Eye (tissue), 1 donor: ENCODE data around the gene TTLL11.
"Not testable (repeated sequence)": the region's sequence is repeated elsewhere in the genome, so short reads cannot be mapped to it uniquely, and the experiment has no call there.

Experiments used
- DNase-seq: peaks from one replicate; pipeline ENCODE4 v3.0.0-alpha.2; 2015

TTLL11 gene

DNA sequence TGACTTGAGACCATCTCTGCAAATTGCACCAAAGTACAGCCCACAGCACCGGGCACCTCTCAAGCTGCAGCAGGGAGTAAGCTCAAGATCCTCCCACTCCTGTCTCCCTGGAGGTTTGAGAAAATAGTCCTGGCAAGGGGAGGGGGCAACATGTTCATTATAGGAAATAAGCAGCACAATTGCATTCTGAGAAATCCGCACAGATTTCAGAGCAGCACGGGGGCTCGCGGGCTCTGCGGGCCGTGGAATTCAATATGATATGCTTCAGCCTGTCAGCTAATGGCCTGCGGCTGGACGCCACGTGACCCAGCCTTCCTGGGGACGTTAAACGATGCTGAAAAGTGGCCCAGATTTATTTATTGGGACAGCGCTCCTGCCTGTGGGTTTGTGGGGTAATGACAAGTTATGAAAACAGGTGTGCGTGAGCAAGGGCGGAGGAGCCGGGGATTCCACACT lies 285.3 kb downstream of the TTLL11 start:
- peak; percentile 82 for DNase-seq

DNA sequence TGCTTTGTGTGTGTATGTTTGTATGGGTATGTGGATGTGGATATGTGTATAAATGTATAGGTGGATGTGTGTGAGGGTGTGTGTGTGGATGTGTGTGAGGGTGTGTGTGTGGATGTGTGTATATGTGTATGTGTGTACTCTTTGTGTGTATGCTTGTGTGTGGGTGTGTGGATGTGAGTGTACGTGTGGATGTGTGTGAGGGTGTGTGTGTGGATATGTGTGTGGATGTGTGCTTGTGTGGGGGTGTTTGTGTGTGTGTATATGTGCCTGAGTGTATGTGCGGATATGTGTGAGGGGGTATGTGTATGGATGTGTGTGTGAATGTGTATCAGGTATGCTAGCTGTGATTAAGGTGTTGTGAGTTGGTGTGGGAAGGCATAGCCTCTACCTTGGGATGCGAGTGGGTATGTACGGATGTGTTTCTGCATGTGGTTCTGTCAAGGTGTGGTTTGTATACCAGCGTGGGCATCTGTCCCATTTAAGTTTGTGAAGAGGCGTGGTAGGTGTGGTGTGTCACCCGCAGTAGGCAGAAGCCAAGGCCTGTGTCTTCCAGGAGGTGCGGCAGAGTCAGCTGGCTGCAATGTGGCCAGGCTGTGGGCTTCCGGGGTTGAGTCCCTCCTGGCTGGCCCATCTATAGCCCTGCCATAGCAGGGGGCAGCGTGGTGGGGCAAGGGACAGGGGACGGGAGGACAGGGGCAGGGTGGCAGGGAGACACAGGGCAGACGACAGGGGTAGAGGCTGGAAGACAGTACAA lies 285.9 kb downstream of the TTLL11 start:
- DNase-seq = no peak

DNA sequence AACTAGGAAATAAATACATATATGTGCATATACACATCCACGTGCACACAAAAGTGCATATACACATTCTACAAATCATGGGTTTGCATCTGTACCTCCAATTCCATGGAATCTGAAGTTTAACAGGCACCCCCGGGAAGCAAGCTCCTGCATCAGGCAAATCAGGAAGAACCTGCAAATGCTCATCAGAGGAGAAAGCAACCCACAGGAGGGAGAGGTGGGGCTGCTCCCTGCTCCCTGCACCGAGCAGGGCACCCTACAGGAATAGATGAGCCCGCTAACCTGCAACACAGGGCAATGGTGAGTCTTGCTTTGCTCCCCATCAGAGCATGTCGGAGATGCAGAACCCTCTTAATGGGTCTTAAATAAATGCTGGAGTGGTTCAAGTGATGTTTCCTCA lies 290.4 kb downstream of the TTLL11 start:
- no peak for DNase-seq

DNA sequence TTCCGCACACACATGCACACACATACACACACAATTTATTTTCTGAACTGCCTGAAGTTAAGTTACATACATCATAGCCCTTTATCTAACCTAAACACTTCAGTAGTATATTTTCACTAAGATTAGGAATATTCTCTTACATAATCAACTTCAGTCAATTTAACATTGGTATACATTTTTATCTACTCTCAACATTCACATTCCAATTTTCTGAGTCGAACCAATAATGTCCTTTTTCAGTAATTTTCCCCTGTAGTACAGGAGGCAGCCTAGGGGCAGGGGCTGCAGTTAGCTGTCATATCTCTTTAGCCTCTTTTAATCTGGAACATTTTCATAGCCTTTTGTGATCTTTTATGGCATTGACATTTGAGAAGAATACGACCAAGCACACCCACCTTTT lies 291.5 kb downstream of the TTLL11 start:
- DNase-seq = no peak

DNA sequence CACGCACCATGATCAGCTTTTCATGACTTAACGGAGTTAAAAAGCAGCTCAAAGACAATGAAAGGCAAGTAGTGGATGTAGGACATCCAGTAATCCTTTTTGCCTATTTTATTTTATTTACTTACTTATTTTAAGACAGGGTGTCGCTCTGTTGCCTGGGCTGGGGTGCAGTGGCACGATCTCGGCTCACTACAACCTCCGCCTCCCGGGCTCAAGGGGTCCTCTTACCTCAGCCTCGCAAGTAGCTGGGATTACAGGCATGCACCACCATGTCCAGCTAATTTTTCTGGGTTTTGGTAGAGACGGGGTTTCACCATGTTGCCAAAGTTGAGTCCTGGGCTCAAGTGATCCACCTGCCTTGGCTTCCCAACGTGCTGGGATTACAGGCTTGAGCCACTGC lies 292.7 kb downstream of the TTLL11 start:
- no peak for DNase-seq

DNA sequence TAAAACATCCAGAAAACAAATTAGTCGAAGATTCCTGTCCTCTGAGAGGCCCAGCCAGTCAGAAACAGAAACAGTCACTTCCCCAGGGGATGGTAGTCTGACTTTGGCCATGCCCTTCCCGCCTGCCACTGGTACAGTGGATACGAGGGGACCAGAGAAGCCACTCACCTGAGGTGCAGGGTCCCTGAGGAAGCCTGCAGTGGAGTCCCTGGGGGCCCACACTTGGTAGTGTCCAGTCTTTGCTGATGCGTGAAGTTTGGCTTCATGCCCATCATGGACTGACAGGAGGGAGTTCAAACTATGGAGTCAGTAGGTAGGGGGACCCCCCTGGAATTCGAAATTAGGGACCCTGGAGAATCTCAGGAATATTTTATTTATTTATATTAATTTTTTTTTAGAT lies 294.2 kb downstream of the TTLL11 start:
- DNase-seq = no peak

DNA sequence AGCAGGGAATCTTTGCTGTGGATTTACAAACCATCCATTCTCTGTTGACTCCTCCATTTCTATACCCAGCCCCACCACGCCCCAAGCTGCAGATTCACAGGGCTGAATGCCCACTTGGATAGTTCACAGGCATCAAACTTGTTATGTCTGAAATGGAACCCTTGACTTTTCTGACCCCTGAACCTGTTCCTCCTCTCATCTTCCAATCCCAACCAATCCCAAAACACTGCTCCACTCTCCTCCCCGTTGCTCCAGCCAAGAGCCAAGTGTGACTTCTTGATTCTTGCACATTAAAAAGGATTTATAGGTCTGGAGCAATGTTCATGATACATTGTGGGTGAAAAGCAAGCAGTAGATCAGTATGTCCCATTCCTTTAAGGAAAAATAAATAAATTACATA lies 296.0 kb downstream of the TTLL11 start:
- no peak for DNase-seq

DNA sequence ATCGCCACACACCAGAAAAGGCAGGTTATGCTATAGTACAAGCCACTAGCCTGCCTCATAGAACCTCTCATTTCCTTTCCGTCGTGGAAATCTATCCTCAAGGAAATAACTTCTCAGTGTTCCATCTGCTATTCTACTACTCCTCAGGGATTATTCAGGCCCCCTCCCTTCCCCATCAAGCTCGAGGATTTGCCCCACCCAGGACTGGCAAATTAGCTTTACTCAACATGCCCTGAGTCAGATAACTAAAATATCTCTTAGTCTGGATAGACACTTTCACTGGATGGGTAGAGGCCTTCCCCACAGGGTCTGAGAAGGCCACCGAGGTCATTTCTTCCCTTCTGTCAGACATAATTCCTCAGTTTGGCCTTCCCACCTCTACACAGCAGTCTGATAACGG lies 298.8 kb downstream of the TTLL11 start:
- not testable (repeated sequence) for DNase-seq

DNA sequence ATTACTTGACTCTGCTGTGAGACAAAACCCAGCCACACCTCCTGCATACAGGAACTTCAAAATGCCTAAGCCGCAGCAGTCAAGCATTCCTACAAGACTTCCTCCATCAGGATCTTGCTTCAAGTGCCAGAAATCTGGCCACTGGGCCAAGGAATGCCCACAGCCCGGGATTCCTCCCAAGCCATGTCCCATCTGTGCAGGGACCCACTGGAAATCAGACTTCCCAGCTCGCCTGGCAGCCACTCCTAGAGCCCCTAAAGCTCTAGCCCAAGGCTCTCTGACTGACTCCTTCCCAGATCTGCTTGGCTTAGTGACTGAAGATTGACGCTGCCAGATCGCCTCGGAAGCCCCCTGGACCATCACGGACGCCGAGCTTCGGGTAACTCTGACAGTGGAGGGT lies 300.6 kb downstream of the TTLL11 start:
- DNase-seq = not testable (repeated sequence)

DNA sequence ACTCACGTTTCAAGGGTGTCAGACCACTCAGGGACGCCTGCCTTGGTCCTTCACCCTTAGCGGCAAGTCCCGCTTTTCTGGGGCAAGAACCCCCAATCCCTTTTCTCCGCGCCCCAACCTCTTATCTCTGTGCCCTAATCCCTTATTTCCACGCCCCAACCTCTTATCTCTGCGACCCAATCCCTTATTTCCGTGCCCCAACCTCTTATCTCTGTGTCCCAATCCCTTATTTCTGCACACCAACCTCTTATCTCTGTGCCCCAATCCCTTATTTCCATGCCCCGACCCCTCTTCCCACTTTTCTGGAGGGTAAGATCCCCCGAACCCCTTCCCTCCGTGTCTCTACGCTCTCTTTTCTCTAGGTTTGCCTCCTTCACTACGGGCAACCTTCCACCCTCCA lies 302.3 kb downstream of the TTLL11 start:
- no peak for DNase-seq

DNA sequence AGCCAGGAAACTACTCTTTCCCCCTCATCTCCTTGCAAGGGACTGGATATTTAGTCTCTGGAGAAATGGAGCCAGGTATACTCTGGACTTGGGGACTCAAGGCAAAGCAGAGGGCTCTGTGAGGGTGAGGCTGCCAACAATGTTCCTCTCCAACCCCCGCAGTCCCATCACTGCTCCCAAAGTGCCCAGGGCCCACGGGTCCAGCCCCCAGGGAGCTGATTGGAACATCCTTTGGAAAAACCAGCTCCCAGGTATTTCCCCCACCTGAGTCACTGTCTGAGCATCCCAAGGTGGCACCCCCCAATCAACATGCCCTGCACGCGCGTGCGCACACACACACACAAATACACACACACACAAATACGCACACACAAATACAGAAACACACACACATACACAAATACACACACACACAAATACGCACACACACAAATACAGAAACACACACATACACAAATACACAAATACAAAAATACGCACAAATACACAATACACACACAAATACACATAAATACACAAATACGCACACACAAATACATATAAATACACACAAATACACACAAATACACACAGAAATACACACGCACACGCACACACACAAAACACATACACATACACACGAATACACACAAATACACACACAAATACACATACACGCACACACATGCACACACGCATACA lies 304.3 kb downstream of the TTLL11 start:
- no peak for DNase-seq

DNA sequence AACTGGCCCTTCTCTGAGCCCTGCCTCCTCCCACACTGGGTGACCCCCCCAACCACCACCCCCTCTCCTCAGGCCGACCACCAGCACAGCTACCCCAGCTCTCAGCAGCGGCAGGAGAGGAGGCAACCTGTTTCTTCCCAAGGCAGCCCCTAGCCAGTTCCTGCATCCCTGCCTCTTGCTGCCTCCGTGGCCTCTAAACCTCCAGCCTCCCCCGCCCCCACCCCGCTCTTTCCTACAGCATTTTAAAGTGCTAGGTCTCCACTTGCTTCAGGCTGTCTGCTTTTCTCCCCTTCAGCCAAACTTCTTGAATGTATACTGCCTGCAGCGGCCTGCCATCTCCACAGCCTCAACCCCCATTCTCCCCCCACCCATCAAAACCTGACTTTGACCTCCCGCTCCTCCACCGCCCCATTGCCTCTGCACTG lies 306.1 kb downstream of the TTLL11 start:
- no peak for DNase-seq

DNA sequence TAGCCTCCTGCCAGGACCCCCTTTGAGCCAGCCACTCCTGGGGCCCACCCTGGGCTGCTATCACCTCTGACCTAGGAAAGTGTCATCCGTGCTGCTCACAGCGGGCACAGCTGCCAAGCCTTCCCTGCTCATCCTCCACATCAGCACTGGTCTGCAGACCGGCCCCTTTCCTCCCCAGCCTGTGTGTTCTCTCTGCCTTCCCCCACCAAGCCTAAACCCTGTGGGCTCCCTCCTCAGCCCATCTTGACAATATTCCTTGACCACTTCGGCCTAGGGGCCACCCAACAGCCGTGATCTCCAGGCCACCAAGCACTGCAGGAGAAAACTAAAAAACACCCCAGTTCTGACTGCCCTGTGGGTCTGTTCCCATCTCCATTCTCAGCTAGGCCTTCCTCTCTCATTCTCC lies 306.6 kb downstream of the TTLL11 start:
- DNase-seq = no peak

DNA sequence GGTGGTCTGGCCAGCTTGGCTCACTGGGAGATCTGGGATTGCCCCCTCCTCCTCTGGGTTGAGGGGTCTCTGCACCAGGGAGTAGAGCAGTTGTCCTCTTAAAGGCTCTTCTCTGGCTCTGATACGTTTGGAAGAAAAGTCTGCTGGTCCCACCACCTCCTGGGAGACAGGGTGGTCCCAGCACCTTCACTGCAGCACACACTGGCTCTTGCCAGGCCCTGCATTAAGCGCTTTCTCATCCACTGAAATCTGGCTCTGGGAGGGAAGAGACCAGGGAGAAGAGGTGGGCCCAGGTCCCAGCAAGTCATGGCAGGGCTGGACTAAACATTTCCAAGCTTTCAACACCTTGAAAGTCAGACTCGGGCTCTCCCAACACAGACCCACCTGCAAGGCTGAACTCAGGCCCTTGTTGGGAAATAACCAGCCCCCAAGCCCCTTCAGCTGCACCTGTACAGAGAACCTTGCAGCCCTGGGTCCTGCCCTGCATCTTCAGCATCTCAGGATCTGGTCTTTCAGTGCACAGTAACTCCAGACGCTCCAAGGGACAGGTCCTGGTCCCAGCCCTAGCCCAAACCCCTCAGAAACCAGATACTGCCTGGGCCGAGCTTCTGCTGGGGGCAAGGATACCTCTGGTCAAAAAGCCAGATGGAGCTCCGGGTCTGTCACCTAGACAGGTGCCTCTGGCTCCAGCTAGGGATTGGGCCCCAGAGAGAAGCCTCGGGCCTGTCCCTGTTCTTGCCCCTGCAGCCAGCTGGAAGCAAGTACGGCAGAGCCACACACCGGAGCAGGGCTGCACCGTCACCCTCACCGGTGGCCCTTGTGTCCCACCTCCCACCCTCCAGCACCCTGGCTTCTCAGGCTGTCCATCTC lies 307.2 kb downstream of the TTLL11 start:
- DNase-seq = no peak

DNA sequence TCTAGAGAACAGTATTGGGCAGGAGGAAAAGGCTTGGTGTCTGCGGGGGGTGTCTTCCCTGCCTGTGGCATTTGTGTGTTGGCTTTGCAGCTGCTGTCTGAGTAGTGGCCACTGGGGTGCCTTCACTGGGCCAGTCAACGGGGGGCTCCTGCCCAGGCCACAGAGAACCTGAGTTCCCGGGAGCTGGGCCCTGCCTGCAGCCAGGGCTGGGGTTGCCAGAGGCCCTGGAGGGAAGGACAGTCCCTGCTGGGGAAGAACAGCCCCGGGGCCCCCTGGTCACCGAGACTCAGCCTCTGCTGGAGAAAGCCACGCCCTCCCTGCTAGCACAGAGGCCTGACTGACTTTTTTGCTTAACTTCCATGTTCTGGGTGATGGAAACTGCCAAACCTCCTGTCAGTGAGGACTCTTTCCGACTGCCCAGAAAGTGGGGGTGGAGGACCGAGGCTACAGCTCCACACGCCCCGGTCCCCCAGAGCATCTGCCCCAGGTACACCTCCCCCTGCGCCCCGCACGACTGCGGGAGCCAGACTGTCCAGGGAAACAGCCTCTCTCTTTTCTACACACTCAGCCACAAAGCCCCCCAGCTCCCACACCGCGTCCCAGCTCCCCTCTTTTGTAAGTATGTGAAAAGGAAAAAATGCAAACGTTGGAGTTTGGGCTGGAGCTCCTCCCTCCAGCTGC lies 308.2 kb downstream of the TTLL11 start:
- peak; percentile 16 for DNase-seq

DNA sequence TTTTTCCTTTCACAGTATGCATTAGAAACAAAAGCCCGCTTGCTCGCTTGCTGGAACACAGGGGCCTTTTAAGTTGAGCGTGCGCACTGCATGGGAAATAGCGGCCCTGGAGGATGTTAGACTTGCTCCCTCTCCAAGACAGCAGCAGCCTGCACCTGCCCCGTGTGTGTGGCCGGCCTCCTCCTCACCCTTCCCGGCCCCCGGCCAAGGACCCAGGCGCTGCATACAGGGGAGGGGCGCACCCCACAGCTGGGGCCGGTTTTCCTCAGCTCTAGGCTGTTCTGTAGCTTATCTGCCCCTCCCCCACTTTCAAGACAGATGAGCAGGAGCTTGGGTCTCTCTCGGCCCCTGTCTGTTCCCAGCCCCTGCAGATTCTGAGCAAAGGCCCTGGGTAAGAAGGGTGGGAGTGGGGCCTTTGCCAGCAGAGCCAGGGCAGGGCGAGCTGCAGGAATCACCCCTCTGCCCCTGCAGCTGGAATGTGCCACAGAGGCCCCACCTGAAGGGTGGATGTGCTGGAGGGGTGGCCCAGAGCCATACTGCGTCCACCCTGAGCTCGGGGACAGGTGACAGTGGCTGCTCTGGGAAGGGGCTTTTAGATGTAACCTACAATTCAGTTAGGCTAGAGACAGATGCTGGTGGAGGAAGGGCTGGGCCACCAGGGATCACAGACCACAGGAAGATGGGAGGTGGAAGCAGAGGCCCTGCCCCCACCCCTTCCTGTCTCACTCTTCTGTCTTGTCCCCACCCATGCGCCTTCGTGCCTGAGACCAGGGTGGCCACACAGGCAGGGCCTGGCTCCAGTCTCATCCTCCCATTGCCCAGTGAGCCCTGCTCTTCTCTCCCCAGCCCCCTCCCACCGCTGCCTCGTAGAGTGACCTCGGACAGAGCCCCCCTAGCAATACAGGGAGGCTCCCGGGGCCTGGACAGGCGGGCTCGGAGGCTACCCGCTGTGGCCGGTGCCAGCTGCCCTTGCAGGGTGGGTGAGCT lies 309.3 kb downstream of the TTLL11 start:
- peak; percentile 66 for DNase-seq

DNA sequence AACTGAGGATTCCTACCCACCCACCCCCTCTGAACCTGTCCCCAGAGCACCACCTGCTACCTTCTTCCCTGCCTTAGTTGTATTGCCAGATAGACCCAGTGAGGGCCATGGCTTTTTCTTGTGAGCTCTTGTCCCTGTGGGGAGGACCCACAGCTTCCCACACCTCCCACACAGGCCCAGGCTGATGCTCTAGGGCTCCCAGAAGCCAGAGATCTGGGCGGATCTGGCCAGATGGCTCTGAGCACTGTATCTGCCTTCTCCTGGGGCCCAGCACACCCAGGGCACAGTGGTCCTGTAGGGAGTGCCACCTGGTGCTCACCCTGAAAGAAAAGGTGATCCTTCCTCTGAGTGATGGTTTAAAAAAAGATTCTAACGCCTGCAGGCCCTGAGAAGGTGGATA lies 310.0 kb downstream of the TTLL11 start:
- no peak for DNase-seq

DNA sequence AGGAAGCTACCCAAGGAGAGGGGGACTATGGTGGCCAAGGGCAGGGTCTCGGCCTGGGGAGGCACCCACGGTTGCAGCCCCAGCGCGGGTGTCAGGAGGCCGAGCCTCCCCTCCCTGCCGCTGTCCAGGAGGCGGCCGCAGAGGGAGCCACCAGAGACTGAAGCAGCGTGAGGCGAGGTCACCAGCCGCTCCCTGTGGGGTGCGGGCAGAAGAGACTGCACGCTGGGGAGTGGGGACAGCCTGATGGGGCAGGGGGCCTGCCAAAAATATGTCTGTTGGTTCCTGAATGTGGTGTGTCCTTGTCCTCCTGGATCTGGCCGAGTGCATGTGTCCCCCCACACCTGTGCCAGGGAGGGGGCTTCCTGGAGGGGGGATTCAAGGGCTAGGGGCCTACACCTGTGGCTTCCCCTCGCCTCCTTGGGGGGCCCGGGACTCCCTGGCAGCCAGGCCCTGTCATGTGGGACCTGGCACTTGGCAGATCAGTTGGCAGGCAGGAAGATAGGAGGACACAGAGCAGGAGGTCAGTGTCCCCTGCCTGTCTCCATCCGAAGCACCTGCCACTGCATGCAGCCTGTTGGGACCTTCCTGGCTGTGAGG lies 310.5 kb downstream of the TTLL11 start:
- no peak for DNase-seq

DNA sequence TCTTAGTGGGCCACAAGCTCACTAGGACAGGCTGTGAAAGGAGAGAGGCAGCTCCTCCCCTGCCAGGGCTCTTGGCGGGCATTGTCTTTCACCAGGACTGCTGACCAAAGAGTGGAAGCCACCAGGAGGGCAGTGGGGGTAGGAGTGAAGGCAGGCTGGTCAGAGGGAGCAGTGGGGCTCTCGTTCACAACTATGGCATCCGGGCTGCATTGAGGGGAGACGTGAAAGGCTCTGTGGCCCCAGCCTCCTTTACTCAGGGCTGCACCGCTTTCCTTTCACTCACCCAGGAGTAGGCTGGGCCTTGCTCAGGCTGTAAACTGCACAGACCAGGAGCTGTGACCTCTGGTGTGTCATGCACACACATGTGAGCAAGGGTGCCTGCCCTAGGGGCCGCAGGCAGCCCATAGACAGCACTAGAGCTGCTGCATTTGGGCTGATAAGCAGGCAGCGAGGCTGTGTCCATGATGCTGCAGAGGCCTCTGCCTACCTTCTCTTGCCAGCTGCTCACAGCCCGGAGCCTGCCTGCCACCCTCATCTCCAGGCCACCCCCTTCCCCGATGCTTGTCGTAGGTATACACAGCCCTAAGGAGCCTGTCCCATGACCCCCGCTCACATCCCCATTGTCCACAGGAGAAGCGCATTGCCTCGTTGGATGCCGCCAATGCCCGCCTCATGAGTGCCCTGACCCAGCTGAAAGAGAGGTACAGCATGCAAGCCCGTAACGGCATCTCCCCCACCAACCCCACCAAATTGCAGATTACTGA lies 311.2 kb downstream of the TTLL11 start:
- DNase-seq = no peak

DNA sequence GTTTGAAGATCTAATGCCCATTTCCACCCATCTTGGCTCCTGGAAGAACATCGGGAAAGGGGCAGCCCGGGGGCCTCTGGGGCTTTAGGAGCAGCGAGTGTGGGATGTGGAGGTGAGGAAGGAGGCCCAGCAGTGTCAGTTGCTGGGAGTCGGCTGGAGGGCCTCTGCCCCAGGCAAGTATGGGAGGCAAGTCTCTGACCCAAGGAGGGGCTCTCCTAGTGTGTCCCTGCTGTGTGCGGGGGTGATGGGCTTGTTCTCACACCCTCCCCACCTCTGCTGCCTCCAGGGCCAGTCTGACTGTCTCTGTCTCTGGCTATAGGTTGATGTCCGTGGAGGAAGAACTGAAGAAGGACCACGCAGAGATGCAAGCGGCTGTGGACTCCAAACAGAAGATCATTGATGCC lies 312.0 kb downstream of the TTLL11 start:
- no peak for DNase-seq
